ENCODE data around the gene HM13.
"Not testable (repeated sequence)": the region's sequence is repeated elsewhere in the genome, so short reads cannot be mapped to it uniquely, and the experiment has no call there.

The HM13 gene

DNA sequence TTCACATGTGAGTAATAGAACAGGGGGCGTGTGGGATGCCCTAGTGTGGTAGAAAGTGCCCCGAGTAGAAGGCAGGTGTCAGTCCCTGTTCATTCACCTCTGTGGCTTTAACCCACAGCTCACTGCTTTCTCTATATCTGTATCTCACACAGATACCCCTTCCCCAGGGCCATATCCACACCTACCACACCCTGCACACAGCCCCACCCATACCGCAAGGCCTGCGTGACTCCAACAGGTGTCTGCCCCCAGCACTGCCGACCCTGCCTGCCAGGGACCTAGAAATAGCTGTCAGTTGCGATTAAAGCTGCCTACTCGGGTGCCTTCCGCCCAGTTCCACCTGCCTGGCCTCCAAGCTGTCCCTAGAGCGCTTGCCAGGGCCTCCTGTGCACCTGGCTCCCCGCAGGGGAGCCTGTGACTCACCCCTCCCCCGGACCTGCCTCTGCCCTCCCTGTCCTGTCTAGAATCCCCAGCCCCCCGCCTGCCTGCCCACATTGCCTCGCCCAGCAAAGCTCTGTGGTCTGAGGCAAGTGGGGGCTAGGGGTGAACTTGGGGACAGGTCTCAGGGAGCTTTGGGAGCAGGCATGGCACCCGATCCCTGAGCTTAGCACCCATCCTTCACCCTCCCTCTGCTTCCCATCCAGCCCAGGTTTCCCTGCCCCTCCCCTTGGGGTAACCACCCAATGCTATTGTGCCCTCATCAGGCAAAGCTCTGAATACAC lies 52.6 kb downstream of the HM13 start:
- DNase-seq (ENCODE audit: low read depth in 3 of 3, low spot score in 1 of 3), result no peak

DNA sequence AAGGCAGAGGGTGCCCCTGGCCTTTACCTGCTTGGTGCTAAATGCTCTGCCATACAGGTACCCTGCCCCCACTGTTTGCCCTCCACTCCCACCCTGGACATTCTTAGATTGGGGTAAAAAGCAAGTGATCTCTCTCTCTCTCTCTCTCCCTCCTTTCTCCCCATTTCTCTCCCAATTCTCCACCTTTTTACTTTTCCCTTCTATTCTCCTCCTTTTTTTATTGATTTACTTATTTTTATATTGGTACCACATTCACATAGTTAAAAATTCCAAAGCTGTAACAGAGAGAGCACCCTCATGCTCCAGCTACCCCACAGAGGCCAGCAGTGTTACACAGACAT lies 53.1 kb downstream of the HM13 start:
- no peak for DNase-seq (ENCODE audit: low read depth in 3 of 3, low spot score in 1 of 3)

DNA sequence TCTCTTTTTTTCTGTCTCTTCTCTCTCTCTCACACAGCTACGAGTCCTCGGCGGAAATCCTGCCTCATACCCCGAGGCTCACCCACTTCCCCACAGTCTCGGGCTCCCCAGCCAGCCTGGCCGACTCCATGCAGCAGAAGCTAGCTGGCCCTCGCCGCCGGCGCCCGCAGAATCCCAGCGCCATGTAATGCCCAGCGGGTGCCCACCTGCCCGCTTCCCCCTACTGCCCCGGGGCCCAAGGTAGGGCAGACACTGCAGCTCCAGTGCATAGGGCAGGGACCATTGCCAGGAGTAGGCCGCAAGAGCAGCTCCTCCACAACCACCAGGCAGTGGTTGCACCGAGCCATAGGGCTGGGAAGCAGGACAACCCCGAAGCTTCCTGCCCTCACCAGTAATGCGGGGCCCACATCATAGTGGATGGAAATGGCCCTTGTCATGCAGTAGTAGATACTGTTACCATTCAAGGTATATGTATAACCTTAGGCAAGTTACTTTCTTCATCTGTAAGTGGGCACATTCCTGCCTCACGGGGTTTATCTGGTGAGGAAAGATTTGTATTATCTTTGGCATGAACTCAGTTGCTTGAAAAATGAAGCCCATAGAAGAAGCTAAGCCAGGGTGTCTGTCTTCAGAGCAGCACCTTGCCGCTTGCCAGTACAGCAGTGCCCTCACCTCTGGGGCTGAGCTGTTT lies 53.9 kb downstream of the HM13 start:
- DNase-seq (ENCODE audit: low read depth in 3 of 3, low spot score in 1 of 3), result no peak

DNA sequence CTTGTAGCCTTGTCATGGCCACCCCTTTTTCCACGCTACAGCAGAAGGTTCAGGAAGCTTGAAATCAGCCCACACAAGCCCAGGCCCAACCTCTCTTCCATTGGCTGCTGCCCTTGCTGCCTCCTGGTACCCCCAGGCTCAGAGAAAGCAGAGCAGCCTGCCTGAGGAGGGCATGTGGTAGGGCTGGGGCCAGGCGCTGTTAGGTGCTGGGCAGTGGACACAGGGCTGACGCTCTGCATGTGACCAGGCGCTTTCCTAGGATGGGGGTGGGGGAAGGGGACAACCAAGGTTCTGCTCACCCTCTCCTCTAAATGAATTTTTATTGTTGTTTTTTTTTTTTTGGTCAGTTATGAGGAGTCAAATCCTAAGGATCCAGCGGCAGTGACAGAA lies 54.5 kb downstream of the HM13 start:
- no peak for DNase-seq (ENCODE audit: low read depth in 3 of 3, low spot score in 1 of 3)

DNA sequence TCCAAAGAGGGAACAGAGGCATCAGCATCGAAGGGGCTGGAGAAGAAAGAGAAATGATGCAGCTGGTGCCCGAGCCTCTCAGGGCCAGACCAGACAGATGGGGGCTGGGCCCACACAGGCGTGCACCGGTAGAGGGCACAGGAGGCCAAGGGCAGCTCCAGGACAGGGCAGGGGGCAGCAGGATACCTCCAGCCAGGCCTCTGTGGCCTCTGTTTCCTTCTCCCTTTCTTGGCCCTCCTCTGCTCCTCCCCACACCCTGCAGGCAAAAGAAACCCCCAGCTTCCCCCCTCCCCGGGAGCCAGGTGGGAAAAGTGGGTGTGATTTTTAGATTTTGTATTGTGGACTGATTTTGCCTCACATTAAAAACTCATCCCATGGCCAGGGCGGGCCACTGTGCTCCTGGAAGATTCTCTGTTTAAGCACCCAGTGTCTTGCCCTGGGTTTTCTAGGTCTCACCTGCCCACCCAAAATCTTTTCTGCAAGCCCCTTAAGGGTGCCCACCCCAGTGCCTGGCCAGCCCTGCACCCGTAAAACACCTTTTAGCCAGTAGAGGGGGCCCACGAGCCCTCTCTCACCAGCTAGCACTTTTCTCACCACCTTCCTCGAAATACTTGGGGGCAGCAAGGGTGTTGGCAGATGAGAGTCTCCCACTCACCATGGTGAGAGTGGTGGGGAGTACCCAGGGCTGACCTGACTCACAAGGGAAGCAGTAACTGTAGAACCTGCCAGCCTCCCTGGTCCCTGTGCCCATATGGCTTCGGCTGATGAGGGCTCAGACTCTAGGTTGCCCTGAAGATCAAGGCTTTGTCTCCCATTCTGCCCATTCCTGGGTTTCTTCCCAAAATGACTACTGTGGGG lies 55.1 kb downstream of the HM13 start:
- peak in 2 of 3 donors; percentile 31 to 56 for DNase-seq (ENCODE audit: low read depth in 3 of 3, low spot score in 1 of 3)

DNA sequence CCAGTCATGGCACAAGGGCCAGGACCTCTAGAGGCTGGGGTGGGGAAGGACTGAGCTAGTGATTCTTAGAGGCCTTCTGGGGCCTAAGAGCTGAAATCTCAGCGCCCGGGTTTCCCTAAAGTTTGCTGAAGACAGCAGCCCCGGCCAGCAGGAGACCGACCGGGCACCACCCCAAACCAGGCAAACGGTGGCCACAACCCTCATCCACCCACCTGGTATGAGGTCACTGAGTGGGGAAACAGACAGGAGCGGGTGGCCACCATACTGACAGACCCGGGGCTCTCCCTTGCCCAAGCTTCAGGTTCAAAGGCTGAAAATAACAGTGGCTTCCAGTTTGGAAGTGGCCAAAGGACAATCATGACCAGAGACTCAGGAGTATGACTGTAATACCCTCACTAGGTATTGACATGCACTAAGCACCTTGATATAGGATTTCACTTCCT lies 55.8 kb downstream of the HM13 start:
- DNase-seq (ENCODE audit: low read depth in 3 of 3, low spot score in 1 of 3), result no peak

DNA sequence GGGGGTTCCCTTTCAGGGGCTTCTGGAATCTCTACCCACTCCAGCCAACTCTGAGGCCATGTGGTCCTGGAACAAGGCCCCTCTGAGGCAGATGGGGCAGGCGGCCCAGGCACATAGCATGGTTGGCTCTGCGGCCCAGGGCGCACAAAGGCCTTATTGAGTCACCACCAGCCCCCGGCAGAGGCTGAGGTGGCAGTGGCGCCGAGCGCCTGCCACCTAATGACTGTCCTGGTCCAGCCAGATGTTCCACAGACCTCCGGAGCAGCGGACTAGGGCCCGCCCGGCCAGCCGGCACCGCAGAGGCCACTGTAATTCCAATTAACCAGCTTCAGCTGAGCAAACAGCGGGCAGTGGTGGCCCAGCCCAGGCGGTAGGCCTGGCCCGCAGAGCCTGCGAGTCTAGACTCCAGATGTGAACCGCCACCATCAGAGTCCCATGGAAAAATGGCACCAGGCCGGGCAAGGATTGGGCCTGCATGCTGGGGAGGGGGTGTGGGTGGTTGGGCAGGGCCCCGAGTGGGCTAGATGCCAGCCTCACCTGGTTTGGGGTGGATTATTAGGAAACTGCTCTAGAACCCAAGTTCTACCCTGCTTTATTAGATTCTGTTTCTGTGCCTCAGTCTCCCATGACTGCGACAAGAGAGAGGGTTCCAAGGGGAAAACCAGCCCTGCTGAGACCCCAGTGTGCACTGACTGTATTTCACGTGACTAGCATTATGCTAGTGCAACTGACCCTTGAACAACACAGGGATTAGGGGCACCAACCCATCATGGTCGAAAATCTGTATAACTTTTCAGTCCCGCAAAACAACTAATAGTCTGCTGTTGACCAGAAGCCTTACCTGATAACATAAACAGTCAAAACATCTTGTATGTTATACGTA lies 56.7 kb downstream of the HM13 start:
- no peak for DNase-seq (ENCODE audit: low read depth in 3 of 3, low spot score in 1 of 3)

DNA sequence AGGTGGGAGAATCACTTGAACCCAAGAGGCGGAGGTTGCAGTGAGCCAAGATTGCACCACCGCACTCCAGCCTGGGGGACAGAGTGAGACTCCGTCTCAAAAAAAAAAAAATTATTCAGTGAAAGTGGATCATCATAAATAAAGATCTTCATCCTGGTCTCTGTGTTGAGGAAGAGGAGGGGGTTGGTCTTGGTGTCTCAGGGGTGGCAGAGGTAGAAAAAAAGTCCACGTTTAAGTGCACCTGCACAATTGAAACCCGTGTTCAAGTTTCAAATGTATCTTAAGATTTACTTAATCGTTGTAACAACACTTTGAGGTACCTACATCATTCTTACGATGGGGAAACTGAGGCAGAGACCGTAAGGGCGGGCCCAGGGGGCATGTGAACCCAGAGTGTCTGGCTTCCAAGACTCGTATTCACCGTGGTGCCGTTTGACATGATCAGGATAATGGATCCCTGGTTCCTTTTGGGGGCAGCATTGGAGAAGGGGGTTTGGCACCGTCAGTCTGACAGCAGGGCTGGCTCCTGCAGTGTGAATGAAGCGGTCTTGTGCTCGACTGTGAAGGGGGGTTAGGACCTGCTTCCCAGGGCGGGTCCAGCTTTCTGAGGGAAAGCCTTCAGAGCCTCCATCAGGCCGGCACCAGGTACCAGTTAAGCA lies 57.9 kb downstream of the HM13 start:
- DNase-seq (ENCODE audit: low read depth in 3 of 3, low spot score in 1 of 3), result no peak

DNA sequence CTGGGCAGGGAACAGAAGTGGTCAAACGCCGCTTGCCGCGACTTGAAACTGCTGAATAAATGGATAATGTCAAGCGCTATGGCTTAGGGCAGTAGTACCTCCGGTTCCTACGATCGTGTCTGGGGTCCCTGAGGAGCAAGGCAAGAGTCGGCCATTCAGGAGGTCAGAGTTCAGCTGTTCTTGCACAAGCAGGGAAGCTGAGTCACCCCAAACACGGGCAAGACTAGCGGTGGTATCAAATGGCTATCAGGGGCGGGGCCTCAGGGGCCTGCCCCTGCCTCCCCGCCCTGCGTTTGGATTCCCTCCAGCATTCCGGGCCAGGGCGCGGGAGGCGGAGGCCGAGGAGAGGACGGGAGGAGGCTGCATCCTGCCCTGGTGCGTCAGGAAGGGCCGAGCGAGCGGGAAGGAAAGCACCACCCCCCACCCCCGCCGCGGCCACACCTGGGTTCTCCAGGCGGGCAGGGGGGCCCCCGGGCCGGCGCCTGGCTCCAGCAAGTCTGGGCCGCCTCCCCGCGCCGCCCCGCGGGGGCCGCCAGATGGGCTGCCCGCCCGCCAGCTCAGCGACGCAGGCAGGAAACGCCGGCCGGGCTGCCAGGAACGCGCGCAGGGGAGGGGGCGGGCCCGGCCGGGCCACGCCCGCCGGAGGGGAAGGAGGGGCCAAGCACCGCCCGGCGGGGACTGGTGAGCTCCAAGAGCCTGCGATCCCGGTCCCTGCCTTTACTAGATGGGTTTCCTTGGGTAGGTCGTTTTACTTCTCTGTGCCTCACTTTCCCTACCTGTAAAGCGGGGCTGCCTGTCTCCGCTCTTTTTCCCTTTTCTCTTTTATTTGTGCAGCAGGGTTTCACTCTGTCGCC lies 58.7 kb downstream of the HM13 start:
- peak; percentile 62 to 83 (median 76) for DNase-seq (ENCODE audit: low read depth in 3 of 3, low spot score in 1 of 3)

DNA sequence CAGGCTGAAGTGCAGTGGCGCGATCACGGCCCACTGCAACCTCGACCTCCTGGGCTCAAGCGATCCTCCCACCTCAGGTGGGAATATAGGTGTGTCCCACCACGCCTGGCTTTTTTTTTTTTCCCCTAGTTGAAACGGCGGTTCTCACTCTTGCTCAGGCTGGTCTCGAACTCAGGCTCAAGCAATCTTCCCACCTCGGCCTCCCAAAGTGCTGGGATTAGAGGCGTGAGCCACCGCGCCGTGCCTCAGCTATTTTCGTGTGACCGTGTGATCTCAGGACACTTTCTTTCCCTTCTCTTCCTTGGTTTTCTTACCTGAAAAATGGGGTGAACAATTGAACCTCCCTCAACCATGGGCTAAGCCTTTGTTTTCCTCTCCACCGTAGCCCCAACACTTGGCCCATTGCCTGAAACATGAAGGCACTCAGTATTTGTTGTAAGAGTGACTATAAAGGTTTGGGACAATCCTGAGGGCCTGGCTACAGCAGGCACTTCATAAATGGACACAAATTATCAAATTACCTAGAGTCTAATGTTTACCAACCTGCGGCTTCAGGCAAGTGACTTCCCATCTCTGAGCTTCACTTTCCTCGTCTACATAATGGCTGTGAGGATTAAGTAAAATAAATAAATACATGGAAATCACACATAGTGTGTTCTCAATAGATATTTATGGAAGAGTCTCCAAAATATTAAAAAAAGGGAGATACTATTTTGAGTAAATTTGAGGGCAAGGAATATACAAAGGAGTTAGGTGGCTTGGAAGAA lies 59.5 kb downstream of the HM13 start:
- DNase-seq (ENCODE audit: low read depth in 3 of 3, low spot score in 1 of 3), result no peak

DNA sequence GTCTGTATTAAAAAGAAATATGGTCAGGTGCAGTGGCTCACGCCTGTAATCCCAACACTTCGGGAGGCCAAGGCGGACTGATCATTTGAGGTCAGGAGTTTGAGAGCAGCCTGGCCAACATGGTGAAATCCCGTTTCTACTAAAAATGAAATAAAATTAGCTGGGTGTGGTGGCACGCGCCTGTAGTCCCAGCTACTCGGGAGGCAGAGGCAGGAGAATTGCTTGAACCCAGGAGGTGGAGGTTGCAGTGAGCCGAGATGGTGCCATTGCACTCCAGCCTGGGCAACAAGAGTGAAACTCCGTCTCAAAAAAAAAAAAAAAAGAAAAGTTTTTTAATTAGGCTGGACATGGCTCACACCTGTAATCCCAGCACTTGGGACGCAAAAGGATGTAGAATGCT lies 60.7 kb downstream of the HM13 start:
- DNase-seq (ENCODE audit: low read depth in 3 of 3, low spot score in 1 of 3), result not testable (repeated sequence)

DNA sequence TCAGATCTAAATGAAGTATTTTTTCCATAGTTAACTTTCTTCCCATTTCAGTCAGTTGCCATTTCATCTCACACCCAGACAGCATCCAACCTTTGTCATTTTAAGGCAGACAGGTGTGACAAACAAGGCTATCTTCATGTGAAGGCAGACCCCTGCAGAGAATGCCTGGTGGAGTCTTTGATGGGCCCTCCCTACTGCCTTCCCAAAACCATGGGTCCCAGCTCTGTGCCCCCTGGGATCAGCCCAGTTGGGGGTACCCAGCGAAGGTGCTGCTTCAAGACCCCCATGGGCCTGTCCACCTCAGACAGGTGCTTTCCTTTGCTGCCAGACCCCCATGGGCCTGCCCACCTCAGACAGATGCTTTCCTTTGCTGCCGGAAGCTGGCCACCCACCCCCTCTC lies 62.5 kb downstream of the HM13 start:
- DNase-seq (ENCODE audit: low read depth in 3 of 3, low spot score in 1 of 3), result no peak

DNA sequence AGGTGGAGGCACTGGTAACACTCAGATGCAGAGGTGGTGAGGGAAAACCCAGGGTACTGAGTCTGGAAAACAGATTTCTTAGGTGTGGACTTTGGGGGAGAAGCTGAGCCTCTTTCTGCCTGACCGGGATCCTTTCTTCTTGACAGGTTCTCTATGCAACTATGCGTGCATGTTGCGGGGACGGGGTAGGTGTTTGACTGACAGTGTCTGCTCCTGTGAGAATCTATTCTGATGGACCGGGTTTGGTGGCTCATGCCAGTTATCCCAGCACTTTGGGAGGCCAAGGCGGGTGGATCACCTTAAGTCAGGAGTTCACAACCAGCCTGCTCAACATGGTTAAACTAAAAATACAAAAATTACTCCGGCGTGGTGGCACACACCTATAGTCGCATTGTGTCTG lies 63.0 kb downstream of the HM13 start:
- DNase-seq (ENCODE audit: low read depth in 3 of 3, low spot score in 1 of 3), result no peak

DNA sequence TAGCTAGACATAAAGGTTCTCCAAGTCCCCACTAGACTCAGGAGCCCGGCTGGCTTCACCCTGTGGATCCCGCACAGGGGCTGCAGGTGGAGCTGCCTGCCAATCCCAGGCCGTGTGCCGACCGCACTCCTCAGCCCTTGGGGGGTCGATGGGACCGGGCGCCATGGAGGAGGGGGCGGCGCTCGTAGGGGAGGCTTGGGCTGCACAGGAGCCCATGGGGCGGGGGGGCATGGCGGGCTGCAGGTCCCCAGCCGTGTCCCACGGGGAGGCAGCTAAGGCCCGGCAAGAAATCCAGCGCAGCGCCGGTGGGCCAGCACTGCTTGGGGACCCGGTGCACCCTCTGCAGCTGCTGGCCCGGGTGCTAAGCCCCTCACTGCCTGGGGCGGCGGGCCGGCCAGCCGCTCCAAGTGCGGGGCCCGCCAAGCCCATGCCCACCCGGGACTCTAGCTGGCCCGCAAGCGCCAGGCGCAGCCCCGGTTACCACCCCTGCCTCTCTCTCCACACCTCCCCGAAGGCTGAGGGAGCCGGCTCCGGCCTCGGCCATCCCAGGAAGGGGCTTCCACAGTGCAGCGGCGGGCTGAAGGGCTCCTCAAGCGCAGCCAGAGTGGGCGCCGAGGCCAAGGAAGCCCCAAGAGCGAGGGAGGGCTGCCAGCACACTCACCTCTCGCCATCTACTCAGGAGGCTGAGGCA lies 64.4 kb downstream of the HM13 start:
- no peak for DNase-seq (ENCODE audit: low read depth in 3 of 3, low spot score in 1 of 3)

DNA sequence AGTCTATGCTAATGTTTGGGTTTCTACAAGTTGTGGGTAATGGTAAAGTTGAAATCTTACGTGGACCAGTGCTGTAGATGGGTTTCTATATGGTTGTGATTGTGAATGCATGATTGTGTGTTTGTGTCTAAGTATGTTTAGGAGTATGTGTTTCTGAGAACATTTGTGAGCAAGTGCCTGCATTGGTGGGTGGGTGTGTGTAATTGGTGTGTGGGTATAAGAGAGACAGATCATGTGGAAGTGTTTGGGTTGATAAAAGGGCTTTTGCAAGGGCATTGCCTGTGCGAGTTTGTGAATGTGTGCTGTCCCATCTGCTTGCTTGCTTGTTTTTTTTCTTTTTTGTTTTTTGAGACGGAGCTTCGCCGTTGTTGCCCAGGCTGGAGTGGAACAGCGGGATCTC lies 65.0 kb downstream of the HM13 start:
- no peak for DNase-seq (ENCODE audit: low read depth in 3 of 3, low spot score in 1 of 3)

DNA sequence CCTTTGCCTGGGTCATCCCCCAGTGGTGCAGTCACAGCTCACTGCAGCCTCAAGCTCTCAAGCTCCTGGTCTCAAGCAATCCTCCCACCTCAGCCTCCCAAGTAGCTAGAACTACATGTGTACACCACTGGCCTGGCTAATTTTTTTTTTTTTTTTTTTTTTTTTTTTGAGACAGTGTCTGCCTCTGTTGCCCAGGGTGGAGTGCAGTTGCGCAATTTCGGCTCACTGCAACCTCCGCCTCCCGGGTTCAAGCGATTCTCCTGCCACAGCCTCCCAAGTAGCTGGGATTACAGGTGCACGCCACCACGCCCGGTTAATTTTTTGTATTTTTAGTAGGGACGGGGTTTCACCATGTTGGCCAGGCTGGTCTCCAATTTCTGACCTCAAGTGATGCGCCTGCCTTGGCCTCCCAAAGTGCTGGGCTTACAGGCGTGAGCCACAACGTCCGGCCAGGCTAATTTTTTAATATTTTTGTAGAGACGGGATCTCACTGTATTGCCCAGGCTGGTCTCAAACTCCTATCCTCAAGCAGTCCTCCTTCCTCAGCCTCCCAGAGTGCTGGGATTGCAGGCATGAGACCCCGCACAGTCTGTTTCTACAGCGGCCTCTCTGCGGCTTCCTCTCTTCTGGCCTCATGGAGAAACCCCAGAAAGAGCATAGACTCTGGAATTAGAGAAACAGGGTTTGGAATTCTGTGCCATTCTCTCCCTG lies 65.9 kb downstream of the HM13 start:
- DNase-seq (ENCODE audit: low read depth in 3 of 3, low spot score in 1 of 3), result not testable (repeated sequence)

DNA sequence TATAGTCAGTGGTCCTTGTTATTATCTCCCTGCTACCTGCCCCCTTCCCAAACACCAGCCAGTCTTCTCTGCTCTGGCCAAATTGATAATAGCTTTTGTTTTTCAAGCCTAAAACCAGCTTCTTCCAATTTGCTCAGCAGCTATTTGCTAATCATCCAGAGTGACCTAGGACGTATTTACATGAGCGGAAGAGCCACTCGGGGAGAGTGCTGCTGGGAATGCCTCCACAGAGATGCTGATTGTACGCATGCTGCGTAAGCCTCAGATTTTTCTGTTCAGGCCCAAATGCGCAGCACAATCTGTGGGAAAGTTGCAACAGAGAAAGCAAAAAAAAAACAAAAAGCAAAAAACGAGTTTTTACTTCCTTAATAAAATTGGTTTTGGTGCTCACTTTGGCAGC lies 66.5 kb downstream of the HM13 start:
- DNase-seq (ENCODE audit: low read depth in 3 of 3, low spot score in 1 of 3), result no peak

DNA sequence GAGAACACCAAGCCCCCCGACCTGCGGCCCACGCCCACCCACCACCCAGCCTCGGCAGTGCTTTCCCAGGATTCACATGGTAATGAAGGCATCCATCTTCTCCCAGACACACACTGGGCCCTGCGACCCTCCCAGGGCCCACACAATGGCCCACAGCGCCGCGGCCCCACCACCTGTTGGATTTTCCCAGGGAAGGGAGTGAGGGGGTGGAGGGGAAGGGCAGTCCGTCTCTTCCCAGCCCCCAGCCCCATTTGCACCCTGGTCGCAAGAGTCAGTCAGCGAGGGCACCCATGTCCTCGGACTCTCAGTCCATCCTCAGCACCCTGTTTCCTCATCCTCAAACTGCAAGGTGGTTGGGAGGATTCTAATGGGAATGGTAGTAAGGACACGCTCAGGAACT lies 67.1 kb downstream of the HM13 start:
- DNase-seq (ENCODE audit: low read depth in 3 of 3, low spot score in 1 of 3), result no peak

Measured in stimulated activated CD4-positive, alpha-beta T cell treated with anti-CD3 and anti-CD28 coated beads, TNF-alpha, amount 100 ng/mL, for 1 hour (primary cell).